ENCODE results near the gene BCKDHA.
"Not testable (repeated sequence)": the region's sequence is repeated elsewhere in the genome, so short reads cannot be mapped to it uniquely, and the experiment has no call there.

BCKDHA gene

DNA sequence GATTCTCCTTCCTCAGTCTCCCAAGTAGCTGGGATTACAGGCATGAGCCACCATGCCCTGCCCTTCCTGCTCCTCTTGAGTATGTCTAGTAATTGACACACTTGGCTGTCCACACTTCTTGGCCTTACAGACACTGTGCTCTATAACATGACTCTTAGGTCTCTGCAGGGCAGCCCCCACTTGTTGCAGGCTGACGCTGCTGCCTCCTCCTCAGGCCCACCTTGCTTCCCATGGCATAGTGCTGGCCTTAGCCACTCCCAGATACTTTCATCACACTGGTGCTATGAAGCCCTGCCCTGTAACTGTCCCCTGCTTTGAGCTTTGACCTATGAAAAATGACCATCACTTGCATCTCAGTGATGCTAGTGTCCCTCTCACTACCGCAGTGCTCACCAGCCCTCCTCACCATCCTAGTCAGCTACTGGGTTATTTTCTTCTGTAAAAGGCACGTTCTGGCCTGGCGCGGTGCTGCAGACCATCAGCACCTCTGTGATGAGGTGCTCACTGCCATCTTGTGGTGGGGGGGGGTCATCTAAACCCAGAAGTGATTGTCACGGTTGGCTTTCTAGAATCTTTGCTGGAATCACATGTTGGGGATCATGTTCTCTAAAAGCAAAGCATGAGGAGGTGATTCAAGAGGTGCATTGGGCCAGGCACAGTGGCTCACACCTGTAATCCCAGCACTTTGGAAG, 55.1 kb downstream of the BCKDHA start:
- no peak for DNase-seq

DNA sequence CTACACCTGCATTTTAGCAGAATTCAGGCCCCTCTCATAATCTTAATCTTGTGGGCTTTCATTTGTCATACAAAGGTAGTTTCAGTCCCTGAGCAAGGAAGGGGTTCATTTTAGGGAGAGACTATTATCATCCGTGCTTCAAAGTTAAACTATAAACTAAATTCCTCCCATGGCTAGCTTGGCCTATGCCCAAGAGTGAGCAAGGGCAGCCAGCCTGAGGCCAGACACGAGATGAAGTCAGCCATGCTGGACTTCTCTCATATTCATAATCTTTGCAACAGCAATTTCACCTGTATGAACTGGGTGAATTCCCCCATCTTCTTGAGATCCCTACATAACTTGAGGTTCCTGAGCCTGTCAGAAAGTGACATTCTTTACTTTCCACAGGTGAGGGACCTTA, 58.3 kb downstream of the BCKDHA start:
- no peak for DNase-seq

- no peak for DNase-seq
Measured at GRCh38 chr19:41456342-41456918, 58.8 kb downstream of the BCKDHA start.

- DNase-seq = no peak
Measured at GRCh38 chr19:41457241-41457640, 59.6 kb downstream of the BCKDHA start.

- DNase-seq = no peak
Measured at GRCh38 chr19:41462497-41462896, 64.9 kb downstream of the BCKDHA start.

- DNase-seq = not testable (repeated sequence)
Measured at GRCh38 chr19:41463257-41464256, 65.9 kb downstream of the BCKDHA start.
